K562 (cell line): ENCODE results near the gene ORC4. TPM values are rescaled to one million over a fixed set of nuclear protein-coding genes. Genes with fewer than 3 reads are reported as not detected.
A peak's percentile ranks its signal among the peaks of the same experiment; 100 is the strongest.
"Not testable (repeated sequence)": the region's sequence is repeated elsewhere in the genome, so short reads cannot be mapped to it uniquely, and the experiment has no call there.

Experiments used
- ATAC-seq: fragments of 200-7000 bp; cut with Tn5 transposase; 3 replicates; pipeline ENCODE4 v1.9.1; 2020; ENCODE audit warnings: moderate library complexity
- BruUV-seq: library from RNA; stranded (reverse); fragments of 400-500 nt; replicated peaks from 2 replicates; lab custom pipeline; 2021; lab: Mats Ljungman, UMichigan
- CTCF ChIA-PET: fragments of 300-600 bp; formaldehyde crosslinking; extraction: SDS; loops from one replicate; lab custom pipeline; 2021; ENCODE audit warnings: low intra/inter-chr PET ratio; lab: Yijun Ruan, JAX
- POLR2A ChIA-PET: fragments of 300-600, 350-650 bp; sonication (Branson Sonifier 250); formaldehyde crosslinking; extraction: SDS; loops from one replicate; lab custom pipeline; 2021; ENCODE audit warnings: antibody characterized with exemption, inconsistent platforms; lab: Yijun Ruan, JAX
- DNase-seq, 4 experiments: peaks; one replicate each; pipeline versions ENCODE4 v3.0.0 to v3.0.0-alpha.2; 2011 to 2018; ENCODE audit warnings: low spot score in 3 of 4, mixed read lengths in 3 of 4; ENCODE audit errors: extremely low read depth in 1 of 4
- FAIRE-seq: peaks from 2 replicates; lab custom pipeline; 2011; peaks lifted over from hg19 to GRCh38; lab: Jason Lieb, UNC
- H2AFZ ChIP-seq: 2 replicates; pipeline ENCODE4 v1.6.0; 2011; ENCODE audit warnings: low read depth, low read length, control low read depth, inconsistent platforms
- H3K27ac ChIP-seq: fragments of 200-600 bp; 3 replicates; pipeline ENCODE4 v1.8.0; 2011; ENCODE audit warnings: low read depth, mild to moderate bottlenecking, control low read depth, inconsistent platforms, low read length, moderate library complexity, mixed read lengths; ENCODE audit errors: extremely low read depth
- H3K27me3 ChIP-seq, 2 experiments: fragments of 300-600 bp in 1 of 2; 2 replicates in 1 of 2; 3 replicates in 1 of 2; pipeline versions ENCODE4 v1.6.0 to v1.8.0; 2011; ENCODE audit warnings: inconsistent platforms in 2 of 2, low read length in 2 of 2, mild to moderate bottlenecking in 1 of 2, mixed read lengths in 1 of 2, moderate library complexity in 1 of 2; ENCODE audit not compliant: control insufficient read depth in 2 of 2, insufficient read depth in 2 of 2
- H3K36me3 ChIP-seq: fragments of 300-600 bp; 3 replicates; pipeline ENCODE4 v1.8.0; 2011; ENCODE audit warnings: mild to moderate bottlenecking, low read length, inconsistent platforms; ENCODE audit not compliant: control insufficient read depth, insufficient read depth
- H3K4me1 ChIP-seq, 2 experiments: fragments of 200-600 bp in 1 of 2; replicated peaks in 1 of 2; 2 replicates in 1 of 2; 3 replicates in 1 of 2; pipeline versions ENCODE4 v1.5.1 to v1.8.0; 2011; ENCODE audit warnings: inconsistent platforms in 2 of 2, low read length in 2 of 2, mild to moderate bottlenecking in 1 of 2, mixed read lengths in 1 of 2, moderate library complexity in 1 of 2; ENCODE audit not compliant: control insufficient read depth in 2 of 2, insufficient read depth in 2 of 2
- H3K4me2 ChIP-seq: 2 replicates; pipeline ENCODE4 v1.6.1; 2011; ENCODE audit warnings: low read length, control low read depth, inconsistent platforms, mixed read lengths; ENCODE audit not compliant: insufficient read depth
- H3K4me3 ChIP-seq: fragments of 200-600 bp; sonication (generic), shearing (Covaris generic); 2 replicates; pipeline ENCODE4 v1.5.1; 2016; ENCODE audit warnings: control low read depth, inconsistent platforms
- H3K79me2 ChIP-seq: fragments of 200-600 bp; 3 replicates; pipeline ENCODE4 v1.8.0; 2011; ENCODE audit warnings: low read length, inconsistent platforms; ENCODE audit not compliant: control insufficient read depth, insufficient read depth
- H3K9ac ChIP-seq, 2 experiments: 2 replicates each; pipeline versions ENCODE4 v1.6.0 to v1.6.1; 2011; ENCODE audit warnings: low read depth in 2 of 2, low read length in 2 of 2, control low read depth in 1 of 2, inconsistent platforms in 1 of 2, mild to moderate bottlenecking in 1 of 2, mixed read lengths in 1 of 2; ENCODE audit not compliant: insufficient read depth in 1 of 2
- H3K9me1 ChIP-seq: one replicate; pipeline ENCODE4 v1.6.0; 2011; ENCODE audit warnings: inconsistent platforms, mild to moderate bottlenecking, low read length, moderate library complexity; ENCODE audit not compliant: control insufficient read depth, insufficient read depth
- H3K9me3 ChIP-seq: replicated peaks from 2 replicates; pipeline ENCODE4 v1.5.1; 2011; ENCODE audit warnings: low read depth, low read length, inconsistent platforms; ENCODE audit not compliant: control insufficient read depth, insufficient read depth
- H4K20me1 ChIP-seq: replicated peaks from 2 replicates; pipeline ENCODE4 v1.6.1; 2011; ENCODE audit warnings: low read length, inconsistent platforms, mixed read lengths; ENCODE audit not compliant: control insufficient read depth, insufficient read depth
- C11orf30 ChIP-seq: fragments of 450-650 bp; IDR thresholded peaks from 2 replicates; pipeline ENCODE4 v1.6.1; 2016; ENCODE audit warnings: low read depth, mild to moderate bottlenecking
- CBX8 ChIP-seq: fragments of 200-600 bp; sonication (generic); IDR thresholded peaks from 2 replicates; pipeline ENCODE4 v1.6.1; 2012; ENCODE audit warnings: borderline replicate concordance, mixed run types, low read depth, mild to moderate bottlenecking, moderate library complexity, mixed read lengths, low read length, control low read depth, inconsistent platforms; ENCODE audit not compliant: poor library complexity, severe bottlenecking; ENCODE audit errors: extremely low read depth
- FOXA1 ChIP-seq: fragments of 450-650 bp; IDR thresholded peaks from 2 replicates; pipeline ENCODE4 v1.6.1; 2016; ENCODE audit warnings: mild to moderate bottlenecking, borderline replicate concordance
- MAFF ChIP-seq: IDR thresholded peaks from 2 replicates; pipeline ENCODE4 v1.6.1; 2012; ENCODE audit warnings: low read length, improper control_type of control experiment
- MAFG ChIP-seq: fragments of 450-650 bp; conservative IDR thresholded peaks from 2 replicates; pipeline ENCODE4 v1.6.1; 2016; ENCODE audit warnings: missing genetic modification characterization, missing compliant biosample characterization
- NFYB ChIP-seq: IDR thresholded peaks from 2 replicates; pipeline ENCODE4 v1.6.1; 2011; ENCODE audit warnings: mild to moderate bottlenecking, moderate library complexity; ENCODE audit not compliant: insufficient read length; ENCODE audit errors: extremely low read depth
- TAL1 ChIP-seq: fragments of 450-650 bp; IDR thresholded peaks from 2 replicates; pipeline ENCODE4 v1.6.1; 2016; ENCODE audit warnings: mild to moderate bottlenecking
- ZNF316 ChIP-seq: fragments of 450-650 bp; IDR thresholded peaks from 2 replicates; pipeline ENCODE4 v1.6.1; 2016
- WGBS: fragments of 100-300 bp; shearing (Covaris generic); methylation state at CpG from one replicate; pipeline ENCODE4 v1.1.6; 2016; ENCODE audit warnings: low coverage, mixed read lengths; ENCODE audit not compliant: insufficient coverage; ENCODE audit errors: missing lambda C conversion rate; 5-methylcytosine and 5-hydroxymethylcytosine counted together
- in situ Hi-C: fragments of 300-500 bp; cut with MboI; formaldehyde crosslinking; loops from 4 replicates; pipeline ENCODE4 v1.15.0; 2018; ENCODE audit warnings: inconsistent platforms, mixed read lengths
- intact Hi-C: fragments of 100-400 bp; cut with micrococcal nuclease; formaldehyde crosslinking; loops from 2 replicates; pipeline ENCODE4 v1.14.2; 2022
- polyA plus RNA-seq, 8 experiments: library from polyadenylated mRNA; depleted of rRNA in 4 of 8; stranded (reverse) in 5 of 8; unstranded in 3 of 8; fragments of >200 nt; fragmentation: Nextera tagmentation in 2 of 8; fragmentation: Illumina TruSeq in 1 of 8; extraction: Ambion mirVana in 2 of 8; extraction: Trizol in 1 of 8; gene quantifications; 2 replicates each; pipeline versions ENCODE4 v1.2.1 to v1.2.3, GENCODE V29; 2011 to 2014; ENCODE audit warnings: inconsistent platforms in 1 of 8, missing spikeins in 1 of 8
- total RNA-seq, 7 experiments: library from RNA; depleted of rRNA in 6 of 7; stranded (reverse); fragments of >200 nt in 6 of 7; fragmentation: Illumina TruSeq in 2 of 7; extraction: Trizol in 2 of 7; gene quantifications; 2 replicates each; pipeline versions ENCODE4 v1.2.1 to v1.2.3, GENCODE V29; 2011 to 2021; ENCODE audit warnings: low replicate concordance in 1 of 7
- TF ChIP-seq, protein P1 (sequence below): sonication (generic); formaldehyde crosslinking; IDR thresholded peaks from 2 replicates; pipeline ENCODE4 v1.8.1; 2023; ENCODE audit warnings: mild to moderate bottlenecking, missing genetic modification reagents

ORC4 gene
- total and polyA plus RNA-seq, 9 of the 15 experiments (the other 6 are each of a cell fraction or from before 2014, with no cell fraction given) = 58.6 to 100 (median 70.5) TPM

GRCh38 chr2:147996828-147997227 lies 23.7 kb downstream of the ORC4 start:
- ChIA-PET CTCF (no interaction called here), POLR2A (interaction anchor here (1.7 kb wide), 1 partner anchor 24 kb away, joined by 4 read pairs; the partner anchor contains the start of genes MBD5 and ORC4)
- no peak overlapping the region for H3K27ac ChIP-seq
- intact Hi-C loops (no loop called here), in situ Hi-C loops (loop anchor here (10.0 kb wide), 1 partner anchor 208 kb away; no protein-coding TSS in a partner anchor)
- ATAC-seq = no peak
- no peak for DNase-seq
- no peak overlapping the region for H3K9ac ChIP-seq
- no peak overlapping the region for H2AFZ ChIP-seq
- H3K4me2 ChIP-seq = no peak overlapping the region
- H3K9me3 ChIP-seq = peaks cover 3% of the 10 kb centered on the region; the same call in 1 of the 2 replicates
- peaks cover 3% of the 10 kb centered on the region; the same call in 1 of the 2 replicates for H4K20me1 ChIP-seq
- H3K36me3 ChIP-seq = peaks cover 5% of the 10 kb centered on the region; the same call in 2 of the 3 replicates
- H3K79me2 ChIP-seq = peaks cover 86% of the 10 kb centered on the region
- H3K9me1 ChIP-seq = no peaks in the 10 kb centered on the region
- BruUV-seq = no TSS peak
- no peak overlapping the region for H3K4me3 ChIP-seq
- H3K4me1 ChIP-seq = no peaks in the 10 kb centered on the region
- H3K27me3 ChIP-seq = no peaks in the 10 kb centered on the region
- no peak for FAIRE-seq
- TF ChIP-seq FOXA1 (no peak), CBX8 (no peak), TAL1 (no peak)

GRCh38 chr2:147994965-147995364 lies 25.6 kb downstream of the ORC4 start:
- H4K20me1 ChIP-seq, H3K36me3 ChIP-seq, H3K9me1 ChIP-seq, H3K9ac ChIP-seq, ATAC-seq, CTCF ChIA-PET, H3K27me3 ChIP-seq, H2AFZ ChIP-seq, H3K4me2 ChIP-seq, H3K27ac ChIP-seq, H3K9me3 ChIP-seq, FAIRE-seq, H3K4me1 ChIP-seq, DNase-seq, BruUV-seq, H3K4me3 ChIP-seq: not testable (repeated sequence)
- H3K79me2 ChIP-seq = peaks cover 81% of the 10 kb centered on the region
- in situ Hi-C loops (loop anchor here (10.0 kb wide), 1 partner anchor 210 kb away; no protein-coding TSS in a partner anchor), intact Hi-C loops (loop anchor here (5.0 kb wide), 1 partner anchor 207 kb away; no protein-coding TSS in a partner anchor)
- WGBS = 96% methylated on average over 7 of the region's 7 CpGs
- TF ChIP-seq MAFF (peak; percentile 22; the same call in 1 of the 2 replicates), C11orf30 (peak; percentile 53), MAFG (tag) (peak; percentile 36; the same call in 1 of the 2 replicates), ZNF316 (peak; percentile 74), NFYB (peak; percentile 43)
- TF ChIP-seq, protein P1, sequence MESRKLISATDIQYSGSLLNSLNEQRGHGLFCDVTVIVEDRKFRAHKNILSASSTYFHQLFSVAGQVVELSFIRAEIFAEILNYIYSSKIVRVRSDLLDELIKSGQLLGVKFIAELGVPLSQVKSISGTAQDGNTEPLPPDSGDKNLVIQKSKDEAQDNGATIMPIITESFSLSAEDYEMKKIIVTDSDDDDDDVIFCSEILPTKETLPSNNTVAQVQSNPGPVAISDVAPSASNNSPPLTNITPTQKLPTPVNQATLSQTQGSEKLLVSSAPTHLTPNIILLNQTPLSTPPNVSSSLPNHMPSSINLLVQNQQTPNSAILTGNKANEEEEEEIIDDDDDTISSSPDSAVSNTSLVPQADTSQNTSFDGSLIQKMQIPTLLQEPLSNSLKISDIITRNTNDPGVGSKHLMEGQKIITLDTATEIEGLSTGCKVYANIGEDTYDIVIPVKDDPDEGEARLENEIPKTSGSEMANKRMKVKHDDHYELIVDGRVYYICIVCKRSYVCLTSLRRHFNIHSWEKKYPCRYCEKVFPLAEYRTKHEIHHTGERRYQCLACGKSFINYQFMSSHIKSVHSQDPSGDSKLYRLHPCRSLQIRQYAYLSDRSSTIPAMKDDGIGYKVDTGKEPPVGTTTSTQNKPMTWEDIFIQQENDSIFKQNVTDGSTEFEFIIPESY (CRISPR knock-in tag) = peak; percentile 64
- POLR2A ChIA-PET = interaction anchor here (1.7 kb wide), 1 partner anchor 26 kb away, joined by 4 read pairs; the partner anchor contains the start of genes MBD5 and ORC4
